Left lung (tissue), 10 donors: Measurements from ENCODE around the gene UBE2C. TPM values are rescaled to one million over a fixed set of nuclear protein-coding genes. Genes with fewer than 3 reads are reported as not detected.

Source experiments
- ATAC-seq: fragments of 200-7000 bp; cut with Tn5 transposase; one replicate; pipeline ENCODE4 v1.9.1; 2020; ENCODE audit warnings: moderate library complexity
- DNase-seq, 4 donors: peaks; one replicate each; pipeline ENCODE4 v3.0.0-alpha.2; 2013 to 2020
- H3K27ac ChIP-seq, 2 donors: fragments of 200-600 bp; sonication (generic) in 1 of 2; one replicate each; pipeline versions ENCODE4 v1.5.0 to v1.8.0; 2020 to 2021
- H3K27me3 ChIP-seq, 2 donors: fragments of 200-600 bp; sonication (generic) in 1 of 2; one replicate each; pipeline versions ENCODE4 v1.5.0 to v1.8.0; 2020 to 2021
- H3K36me3 ChIP-seq, 2 donors: fragments of 200-600 bp; sonication (generic) in 1 of 2; one replicate each; pipeline versions ENCODE4 v1.5.0 to v1.8.0; 2020 to 2021
- H3K4me1 ChIP-seq, 2 donors: fragments of 200-600 bp; one replicate each; pipeline ENCODE4 v1.8.0; 2021
- H3K4me3 ChIP-seq, 2 donors: fragments of 200-600 bp; sonication (generic) in 1 of 2; one replicate each; pipeline versions ENCODE4 v1.5.0 to v1.8.0; 2020 to 2021; ENCODE audit warnings: mild to moderate bottlenecking in 1 of 2
- H3K9me3 ChIP-seq, 2 donors: fragments of 200-600 bp; sonication (generic) in 1 of 2; one replicate each; pipeline versions ENCODE4 v1.5.0 to v1.8.0; 2020 to 2021
- CTCF ChIP-seq, 2 donors: fragments of 200-600 bp; sonication (generic) in 1 of 2; IDR thresholded peaks; one replicate each; pipeline versions ENCODE4 v1.5.0 to v1.8.0; 2021; ENCODE audit warnings: antibody characterized with exemption in 2 of 2
- intact Hi-C, 2 donors: fragments of 100-400 bp; cut with DNase I; formaldehyde crosslinking; loops; one replicate each; pipeline versions ENCODE4 v1.11.2 to v1.14.2; 2022
- polyA plus RNA-seq, 6 donors: library from polyadenylated mRNA; unstranded; fragments of 120-200 nt; gene quantifications; one replicate each; pipeline ENCODE4 v1.2.1, GENCODE V29; 2013; ENCODE audit not compliant: insufficient read length in 6 of 6
- total RNA-seq, 2 donors: library from RNA; stranded (reverse); fragmentation: NEBNext Ultra II Directional; extraction: Animal tissue kit (Norgen Biotek cat#: 25700); gene quantifications; one replicate each; pipeline ENCODE4 v1.2.1, GENCODE V29; 2021
- donor health status: DM: no; HTN: yes; CAD: no.
- donor health status: DM: no; HTN: no; CAD: no.

UBE2C gene
- total and polyA plus RNA-seq, 8 donors, result 5.9 to 99.2 (median 49.8) TPM

- no peak for TF ChIP-seq CTCF (IDR thresholded peaks at IDR 0.05)
- Histone ChIP-seq H3K27ac (no peak overlapping the region), H3K4me1 (peaks cover 4 to 21% of the 10 kb centered on the region in 2 donors), H3K9me3 (no peaks in the 10 kb centered on the region), H3K36me3 (peaks cover 0 to 32% of the 10 kb centered on the region in 2 donors), H3K27me3 (no peaks in the 10 kb centered on the region), H3K4me3 (no peak overlapping the region)
- no peak for DNase-seq
- ATAC-seq, result no peak
- intact Hi-C loops, result no loop called here
Observed at GRCh38 chr20:45814314-45814713, 1.9 kb downstream of the UBE2C start.

GRCh38 chr20:45816951-45817350 is 4.5 kb downstream of the UBE2C start:
- Histone ChIP-seq H3K36me3 (peaks cover 0 to 7% of the 10 kb centered on the region in 2 donors), H3K4me3 (no peak overlapping the region), H3K27ac (peak overlapping the region; percentile 50 to 70), H3K4me1 (peaks cover 4 to 21% of the 10 kb centered on the region in 2 donors), H3K9me3 (no peaks in the 10 kb centered on the region), H3K27me3 (peaks cover 0 to 7% of the 10 kb centered on the region in 2 donors)
- intact Hi-C loops, result no loop called here
- ATAC-seq, result no peak
- TF ChIP-seq CTCF (IDR thresholded peaks at IDR 0.05), result no peak
- no peak for DNase-seq

GRCh38 chr20:45817376-45818194 is 5.1 kb downstream of the UBE2C start:
- ATAC-seq (peak; percentile 80), DNase-seq (peak in 1 of 4 donors; percentile 60)
- Histone ChIP-seq H3K27me3 (peaks cover 0 to 14% of the 10 kb centered on the region in 2 donors), H3K36me3 (peaks cover 0 to 7% of the 10 kb centered on the region in 2 donors), H3K9me3 (no peaks in the 10 kb centered on the region), H3K4me3 (no peak overlapping the region), H3K27ac (peak overlapping the region; percentile 50 to 70), H3K4me1 (peaks cover 4 to 21% of the 10 kb centered on the region in 2 donors)
- no peak for TF ChIP-seq CTCF (IDR thresholded peaks at IDR 0.05)
- intact Hi-C loops, result no loop called here

GRCh38 chr20:45818239-45818638 is 5.8 kb downstream of the UBE2C start:
- DNase-seq (no peak), ATAC-seq (no peak)
- Histone ChIP-seq H3K4me1 (peaks cover 7 to 19% of the 10 kb centered on the region in 2 donors), H3K27me3 (peaks cover 5 to 20% of the 10 kb centered on the region in 2 donors), H3K9me3 (no peaks in the 10 kb centered on the region), H3K27ac (peak overlapping the region in 1 of 2 donors; percentile 23), H3K36me3 (peaks cover 0 to 7% of the 10 kb centered on the region in 2 donors), H3K4me3 (no peak overlapping the region)
- TF ChIP-seq CTCF (IDR thresholded peaks at IDR 0.05), result no peak
- intact Hi-C loops, result no loop called here

- ATAC-seq (no peak), DNase-seq (no peak)
- intact Hi-C loops, result no loop called here
- peaks cover 7 to 20% of the 10 kb centered on the region in 2 donors for H3K4me1 ChIP-seq
- no peak overlapping the region for H3K27ac ChIP-seq
- H3K4me3 ChIP-seq, result no peak overlapping the region
- H3K36me3 ChIP-seq, result peaks cover 0 to 7% of the 10 kb centered on the region in 2 donors
- no peaks in the 10 kb centered on the region for H3K9me3 ChIP-seq
- peaks cover 16 to 33% of the 10 kb centered on the region in 2 donors for H3K27me3 ChIP-seq
- no peak for TF ChIP-seq CTCF (IDR thresholded peaks at IDR 0.05)
Observed at GRCh38 chr20:45819466-45819865, 7.0 kb downstream of the UBE2C start.
